ENCODE data around the gene NKAPD1. TPM values are rescaled to one million over a fixed set of nuclear protein-coding genes. Genes with fewer than 3 reads are reported as not detected.

NKAPD1 gene
- total RNA-seq, 4 donors from 2014 or later: 14.4 to 31.7 (median 17.2) TPM

DNA sequence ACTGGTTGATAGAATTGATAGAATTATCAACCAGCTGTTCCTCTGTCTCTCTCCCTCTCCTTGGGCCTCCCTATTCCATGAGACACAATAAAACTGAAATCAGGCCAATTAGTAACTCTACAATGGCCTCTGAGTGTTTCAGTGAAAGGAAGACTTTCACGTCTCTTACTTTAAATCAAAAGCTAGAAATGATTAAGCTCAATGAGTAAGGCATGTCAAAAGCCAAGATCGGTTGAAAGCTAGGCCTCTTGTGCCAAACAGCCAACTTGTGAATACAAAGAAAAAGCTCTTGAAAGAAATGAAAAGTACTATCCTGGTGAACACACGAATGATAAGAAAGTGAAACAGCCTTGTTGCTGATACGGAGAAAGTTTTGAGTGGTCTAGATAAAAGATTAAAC is 16.9 kb upstream of the NKAPD1 start:
- H3K36me3 ChIP-seq: peaks cover 0 to 82% (median 16%) of the 10 kb centered on the region in 3 donors
- no peak overlapping the region for H3K4me3 ChIP-seq
- WGBS, 2 donors: 84 to 88% methylated on average over 4 of the region's 4 CpGs
- no peaks in the 10 kb centered on the region for H3K4me1 ChIP-seq
- H3K27ac ChIP-seq: no peak overlapping the region
- no peaks in the 10 kb centered on the region for H3K9me3 ChIP-seq
- no peak for TF ChIP-seq POLR2A (IDR thresholded peaks at IDR 0.05)
- no peak for TF ChIP-seq EP300 (IDR thresholded peaks at IDR 0.05)
- TF ChIP-seq, protein P1, sequence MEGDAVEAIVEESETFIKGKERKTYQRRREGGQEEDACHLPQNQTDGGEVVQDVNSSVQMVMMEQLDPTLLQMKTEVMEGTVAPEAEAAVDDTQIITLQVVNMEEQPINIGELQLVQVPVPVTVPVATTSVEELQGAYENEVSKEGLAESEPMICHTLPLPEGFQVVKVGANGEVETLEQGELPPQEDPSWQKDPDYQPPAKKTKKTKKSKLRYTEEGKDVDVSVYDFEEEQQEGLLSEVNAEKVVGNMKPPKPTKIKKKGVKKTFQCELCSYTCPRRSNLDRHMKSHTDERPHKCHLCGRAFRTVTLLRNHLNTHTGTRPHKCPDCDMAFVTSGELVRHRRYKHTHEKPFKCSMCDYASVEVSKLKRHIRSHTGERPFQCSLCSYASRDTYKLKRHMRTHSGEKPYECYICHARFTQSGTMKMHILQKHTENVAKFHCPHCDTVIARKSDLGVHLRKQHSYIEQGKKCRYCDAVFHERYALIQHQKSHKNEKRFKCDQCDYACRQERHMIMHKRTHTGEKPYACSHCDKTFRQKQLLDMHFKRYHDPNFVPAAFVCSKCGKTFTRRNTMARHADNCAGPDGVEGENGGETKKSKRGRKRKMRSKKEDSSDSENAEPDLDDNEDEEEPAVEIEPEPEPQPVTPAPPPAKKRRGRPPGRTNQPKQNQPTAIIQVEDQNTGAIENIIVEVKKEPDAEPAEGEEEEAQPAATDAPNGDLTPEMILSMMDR (IDR thresholded peaks at IDR 0.05): no peak
- no peak for DNase-seq (ENCODE audit: low spot score in 2 of 2)
- H3K27me3 ChIP-seq: no peaks in the 10 kb centered on the region

DNA sequence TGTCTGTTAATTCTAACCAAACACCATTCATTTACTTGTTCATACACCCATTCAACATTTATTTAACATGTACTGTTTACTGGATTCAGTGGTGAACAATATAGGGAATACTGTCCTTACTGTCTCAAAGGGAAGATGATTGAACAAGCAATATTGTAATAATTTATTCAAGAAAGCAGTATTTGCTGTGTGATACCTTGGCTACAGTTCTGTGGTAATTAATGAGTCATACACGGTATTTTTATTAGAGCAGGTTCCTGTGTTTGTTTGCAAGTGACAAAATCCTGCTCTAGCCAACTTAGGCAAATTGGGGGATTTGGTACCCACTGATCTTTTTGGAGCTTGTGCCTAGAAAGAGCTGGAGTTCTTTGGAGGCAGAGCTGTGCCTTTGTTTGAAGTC is 16.0 kb upstream of the NKAPD1 start:
- 72 to 91% methylated on average over 1 of the region's 1 CpG for WGBS, 2 donors
- TF ChIP-seq, protein P1 (IDR thresholded peaks at IDR 0.05): no peak
- no peak for TF ChIP-seq POLR2A (IDR thresholded peaks at IDR 0.05)
- no peak for TF ChIP-seq EP300 (IDR thresholded peaks at IDR 0.05)
- no peaks in the 10 kb centered on the region for H3K9me3 ChIP-seq
- H3K4me1 ChIP-seq: no peaks in the 10 kb centered on the region
- H3K27me3 ChIP-seq: no peaks in the 10 kb centered on the region
- H3K4me3 ChIP-seq: no peak overlapping the region
- peaks cover 0 to 81% (median 10%) of the 10 kb centered on the region in 3 donors for H3K36me3 ChIP-seq
- no peak overlapping the region for H3K27ac ChIP-seq
- DNase-seq (ENCODE audit: low spot score in 2 of 2): no peak

DNA sequence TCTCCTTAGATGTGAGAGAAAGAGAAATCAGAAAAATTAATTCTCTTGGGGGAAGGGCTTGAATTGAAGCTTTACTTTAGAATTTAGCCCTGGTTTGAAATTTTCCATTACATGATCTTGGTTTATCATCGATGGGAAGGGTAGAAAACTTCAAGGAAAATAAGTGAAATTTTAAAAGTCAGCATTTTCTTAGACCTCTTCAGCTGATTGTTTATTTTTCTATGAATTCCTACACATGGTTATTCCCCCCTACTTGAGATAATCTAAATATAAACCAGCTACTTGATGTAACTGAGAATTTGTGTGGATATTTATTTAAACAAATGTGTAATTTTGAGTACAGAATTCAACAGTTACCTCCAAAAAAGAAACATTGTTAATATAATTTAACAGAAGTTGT is 11.2 kb upstream of the NKAPD1 start:
- 75 to 78% methylated on average over 1 of the region's 1 CpG for WGBS, 2 donors
- H3K4me3 ChIP-seq: no peak overlapping the region
- H3K27me3 ChIP-seq: no peaks in the 10 kb centered on the region
- DNase-seq (ENCODE audit: low spot score in 2 of 2): no peak
- H3K9me3 ChIP-seq: no peaks in the 10 kb centered on the region
- TF ChIP-seq EP300 (IDR thresholded peaks at IDR 0.05) (no peak), POLR2A (IDR thresholded peaks at IDR 0.05) (no peak)
- H3K27ac ChIP-seq: no peak overlapping the region
- peaks cover 0 to 54% (median 6%) of the 10 kb centered on the region in 3 donors for H3K36me3 ChIP-seq
- H3K4me1 ChIP-seq: no peaks in the 10 kb centered on the region

DNA sequence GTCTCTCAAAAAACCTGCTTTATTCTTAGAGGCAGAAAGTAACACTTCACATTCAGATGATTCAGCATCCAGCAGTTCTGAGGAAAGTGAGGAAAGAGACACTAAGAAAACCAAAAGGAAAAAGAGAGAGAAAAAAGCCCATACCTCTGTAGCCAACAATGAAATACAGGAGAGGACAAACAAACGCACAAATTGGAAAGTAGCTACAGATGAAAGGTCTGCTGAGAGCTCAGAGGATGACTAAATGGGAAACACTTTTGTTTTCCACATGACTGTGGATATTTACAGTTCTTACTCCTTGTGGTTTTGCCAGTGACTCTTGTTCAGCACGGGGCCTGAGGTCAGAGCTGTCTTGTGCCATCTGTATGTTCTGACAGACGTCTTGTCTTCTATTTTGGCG is 8.6 kb downstream of the NKAPD1 start:
- Histone ChIP-seq H3K9me3 (no peaks in the 10 kb centered on the region), H3K36me3 (peaks cover 0 to 71% (median 15%) of the 10 kb centered on the region in 3 donors), H3K4me1 (peaks cover 0 to 22% (median 12%) of the 10 kb centered on the region in 4 donors), H3K4me3 (no peak overlapping the region), H3K27ac (no peak overlapping the region), H3K27me3 (no peaks in the 10 kb centered on the region)
- WGBS, 2 donors: 74 to 76% methylated on average over 4 of the region's 4 CpGs
- TF ChIP-seq, protein P1 (IDR thresholded peaks at IDR 0.05): no peak
- TF ChIP-seq POLR2A (IDR thresholded peaks at IDR 0.05) (no peak), EP300 (IDR thresholded peaks at IDR 0.05) (no peak)
- no peak for DNase-seq (ENCODE audit: low spot score in 2 of 2)

DNA sequence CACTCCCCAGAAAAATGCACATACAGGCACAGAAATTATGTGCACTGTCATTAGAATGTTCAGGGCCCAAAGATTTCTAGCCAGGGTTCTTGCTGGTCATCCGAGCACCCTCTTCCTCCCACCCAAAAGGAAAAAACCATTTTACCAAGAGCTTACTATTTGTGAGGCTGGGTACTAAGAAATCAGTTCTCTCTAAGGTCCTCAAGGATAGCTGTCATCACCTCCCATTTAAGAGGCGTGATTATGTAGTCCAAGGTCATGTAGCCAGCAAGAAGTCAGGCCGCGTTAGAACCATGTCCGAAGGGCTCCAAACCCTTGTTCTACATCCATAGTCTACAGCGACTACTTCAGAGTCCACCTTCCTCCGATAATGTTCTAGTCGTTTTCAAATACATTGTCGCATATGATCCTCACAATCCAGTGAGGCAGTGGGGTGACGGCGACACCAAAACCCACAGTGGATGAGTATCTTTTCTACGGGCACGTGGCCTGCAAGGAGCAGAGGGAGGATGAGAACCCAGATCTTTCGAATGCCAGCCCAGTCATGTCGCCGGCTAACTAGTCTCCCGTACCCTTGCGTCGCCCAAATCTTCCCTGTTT is 11.8 kb downstream of the NKAPD1 start:
- peak in 1 of 2 donors; percentile 7 for DNase-seq (ENCODE audit: low spot score in 2 of 2)
- 3 to 8% methylated on average over 19 of the region's 19 CpGs for whole genome bisulfite sequencing, 2 donors
- Histone ChIP-seq H3K27ac (peak overlapping the region; percentile 75 to 88 (median 83)), H3K9me3 (no peaks in the 10 kb centered on the region), H3K4me3 (peak overlapping the region; percentile 60 to 94 (median 78)), H3K36me3 (peaks cover 0 to 71% (median 11%) of the 10 kb centered on the region in 3 donors), H3K4me1 (peaks cover 0 to 48% (median 23%) of the 10 kb centered on the region in 4 donors), H3K27me3 (no peaks in the 10 kb centered on the region)
- TF ChIP-seq EP300 (IDR thresholded peaks at IDR 0.05) (no peak), POLR2A (IDR thresholded peaks at IDR 0.05) (no peak)
- TF ChIP-seq, protein P1 (IDR thresholded peaks at IDR 0.05): no peak
